Loucy (cell line): ENCODE data around the gene HOXA6.

Source experiments
- EZH2phosphoT487 ChIP-seq: fragments of 200-600 bp; IDR thresholded peaks from 2 replicates; pipeline ENCODE4 v1.6.1; 2018; ENCODE audit warnings: antibody characterized with exemption, mild to moderate bottlenecking, moderate library complexity, borderline replicate concordance
- TF ChIP-seq, protein P1 (sequence below): fragments of 200-600 bp; sonication (generic); conservative IDR thresholded peaks from 2 replicates; pipeline ENCODE4 v1.5.1; 2014; ENCODE audit warnings: mild to moderate bottlenecking, antibody characterized with exemption, low read length

DNA sequence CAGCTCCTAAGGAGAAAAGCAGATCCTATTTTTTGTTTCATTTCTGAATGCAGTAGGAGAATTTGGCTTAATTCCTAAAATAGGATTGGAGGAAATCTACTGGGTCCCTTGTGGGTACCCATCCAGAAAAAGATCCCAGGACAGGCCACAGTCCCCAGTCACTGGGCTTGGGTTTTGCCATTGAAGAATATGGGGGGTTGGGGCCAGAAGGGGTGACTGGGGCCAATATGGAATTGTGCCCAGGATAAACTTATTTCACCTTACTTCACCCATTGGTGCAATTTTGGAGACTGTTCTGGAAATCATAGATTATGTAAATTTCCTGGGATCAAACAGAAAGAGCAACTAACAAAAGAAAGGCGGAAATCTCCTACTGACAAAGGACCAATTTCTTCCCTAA is 9.1 kb downstream of the HOXA6 start:
- TF ChIP-seq, protein P1, sequence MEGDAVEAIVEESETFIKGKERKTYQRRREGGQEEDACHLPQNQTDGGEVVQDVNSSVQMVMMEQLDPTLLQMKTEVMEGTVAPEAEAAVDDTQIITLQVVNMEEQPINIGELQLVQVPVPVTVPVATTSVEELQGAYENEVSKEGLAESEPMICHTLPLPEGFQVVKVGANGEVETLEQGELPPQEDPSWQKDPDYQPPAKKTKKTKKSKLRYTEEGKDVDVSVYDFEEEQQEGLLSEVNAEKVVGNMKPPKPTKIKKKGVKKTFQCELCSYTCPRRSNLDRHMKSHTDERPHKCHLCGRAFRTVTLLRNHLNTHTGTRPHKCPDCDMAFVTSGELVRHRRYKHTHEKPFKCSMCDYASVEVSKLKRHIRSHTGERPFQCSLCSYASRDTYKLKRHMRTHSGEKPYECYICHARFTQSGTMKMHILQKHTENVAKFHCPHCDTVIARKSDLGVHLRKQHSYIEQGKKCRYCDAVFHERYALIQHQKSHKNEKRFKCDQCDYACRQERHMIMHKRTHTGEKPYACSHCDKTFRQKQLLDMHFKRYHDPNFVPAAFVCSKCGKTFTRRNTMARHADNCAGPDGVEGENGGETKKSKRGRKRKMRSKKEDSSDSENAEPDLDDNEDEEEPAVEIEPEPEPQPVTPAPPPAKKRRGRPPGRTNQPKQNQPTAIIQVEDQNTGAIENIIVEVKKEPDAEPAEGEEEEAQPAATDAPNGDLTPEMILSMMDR = no peak
- no peak for TF ChIP-seq EZH2phosphoT487
